Measurements from ENCODE around the gene IPPK. TPM values are rescaled to one million over a fixed set of nuclear protein-coding genes. Genes with fewer than 3 reads are reported as not detected.
A peak's percentile ranks its signal among the peaks of the same experiment; 100 is the strongest.

Gene IPPK, protein sequence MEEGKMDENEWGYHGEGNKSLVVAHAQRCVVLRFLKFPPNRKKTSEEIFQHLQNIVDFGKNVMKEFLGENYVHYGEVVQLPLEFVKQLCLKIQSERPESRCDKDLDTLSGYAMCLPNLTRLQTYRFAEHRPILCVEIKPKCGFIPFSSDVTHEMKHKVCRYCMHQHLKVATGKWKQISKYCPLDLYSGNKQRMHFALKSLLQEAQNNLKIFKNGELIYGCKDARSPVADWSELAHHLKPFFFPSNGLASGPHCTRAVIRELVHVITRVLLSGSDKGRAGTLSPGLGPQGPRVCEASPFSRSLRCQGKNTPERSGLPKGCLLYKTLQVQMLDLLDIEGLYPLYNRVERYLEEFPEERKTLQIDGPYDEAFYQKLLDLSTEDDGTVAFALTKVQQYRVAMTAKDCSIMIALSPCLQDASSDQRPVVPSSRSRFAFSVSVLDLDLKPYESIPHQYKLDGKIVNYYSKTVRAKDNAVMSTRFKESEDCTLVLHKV
- 7.3 TPM for total RNA-seq
- long read RNA-seq, full-length matches to known transcripts: 10 of 18 reads
- long read RNA-seq, partial matches to known transcripts: 2 of 18 reads
- long read RNA-seq, other reads (novel, unspliced or antisense): 6 of 18 reads

DNA sequence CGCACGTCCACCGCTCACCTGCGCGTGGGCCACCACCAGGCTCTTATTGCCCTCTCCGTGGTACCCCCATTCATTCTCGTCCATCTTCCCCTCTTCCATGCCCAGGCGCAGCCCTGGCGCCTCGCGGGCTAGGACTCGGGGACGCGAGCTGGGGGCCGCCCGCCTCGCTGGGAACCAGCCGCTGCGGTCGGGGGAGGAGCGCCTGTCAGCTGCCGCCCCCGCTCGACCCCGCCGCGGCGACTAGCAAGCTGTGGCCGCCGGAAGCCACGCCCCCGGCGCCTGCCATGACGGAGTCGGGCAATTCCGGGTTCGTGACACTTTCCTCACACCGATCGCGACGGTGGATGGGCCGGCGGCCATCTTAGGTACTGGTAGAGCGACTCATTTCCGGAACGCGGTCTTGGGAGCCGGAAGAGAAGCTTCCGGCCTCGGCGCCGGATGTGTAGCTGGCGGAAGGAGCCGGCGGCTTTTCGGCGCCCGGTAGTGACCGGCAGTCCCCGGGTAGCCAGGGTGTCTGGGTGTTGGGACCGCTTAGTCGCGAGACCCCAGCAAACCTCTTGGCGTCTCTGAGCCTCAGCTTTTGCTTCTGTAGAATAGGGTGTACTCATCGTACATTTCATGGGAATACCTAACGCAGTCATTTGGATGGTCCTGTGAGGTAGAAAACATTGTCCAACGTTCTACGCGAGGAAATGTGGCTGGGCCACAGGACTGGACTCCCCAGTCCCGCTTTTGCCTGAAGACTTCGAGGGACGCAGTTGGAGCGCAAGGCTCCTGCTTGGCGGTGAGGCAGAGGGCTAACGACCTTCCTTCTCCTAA, at the start of gene IPPK:
Gene IPPK, minus strand, starts transcription at position 242 of the 819 bp plus-strand sequence. Its CDS starts 143 bp downstream, at position 99.
- ATAC-seq (peak; percentile 98), DNase-seq (peak; percentile 99)
- no peaks in the 10 kb centered on the region for H3K27me3 ChIP-seq (ENCODE audit: low read depth)
- intact Hi-C loops (cut with DNase I): no loop called here
- H3K4me1 ChIP-seq: peaks cover 25% of the 10 kb centered on the region
- peak within 1 kb of the TSS; percentile 95 for H3K4me3 ChIP-seq
- H3K27ac ChIP-seq: peak within 1 kb of the TSS; percentile 97
- TF ChIP-seq, protein P1, sequence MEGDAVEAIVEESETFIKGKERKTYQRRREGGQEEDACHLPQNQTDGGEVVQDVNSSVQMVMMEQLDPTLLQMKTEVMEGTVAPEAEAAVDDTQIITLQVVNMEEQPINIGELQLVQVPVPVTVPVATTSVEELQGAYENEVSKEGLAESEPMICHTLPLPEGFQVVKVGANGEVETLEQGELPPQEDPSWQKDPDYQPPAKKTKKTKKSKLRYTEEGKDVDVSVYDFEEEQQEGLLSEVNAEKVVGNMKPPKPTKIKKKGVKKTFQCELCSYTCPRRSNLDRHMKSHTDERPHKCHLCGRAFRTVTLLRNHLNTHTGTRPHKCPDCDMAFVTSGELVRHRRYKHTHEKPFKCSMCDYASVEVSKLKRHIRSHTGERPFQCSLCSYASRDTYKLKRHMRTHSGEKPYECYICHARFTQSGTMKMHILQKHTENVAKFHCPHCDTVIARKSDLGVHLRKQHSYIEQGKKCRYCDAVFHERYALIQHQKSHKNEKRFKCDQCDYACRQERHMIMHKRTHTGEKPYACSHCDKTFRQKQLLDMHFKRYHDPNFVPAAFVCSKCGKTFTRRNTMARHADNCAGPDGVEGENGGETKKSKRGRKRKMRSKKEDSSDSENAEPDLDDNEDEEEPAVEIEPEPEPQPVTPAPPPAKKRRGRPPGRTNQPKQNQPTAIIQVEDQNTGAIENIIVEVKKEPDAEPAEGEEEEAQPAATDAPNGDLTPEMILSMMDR (IDR thresholded peaks at IDR 0.05): no peak
- no peaks in the 10 kb centered on the region for H3K9me3 ChIP-seq
- peaks cover 12% of the 10 kb centered on the region for H3K36me3 ChIP-seq

DNA sequence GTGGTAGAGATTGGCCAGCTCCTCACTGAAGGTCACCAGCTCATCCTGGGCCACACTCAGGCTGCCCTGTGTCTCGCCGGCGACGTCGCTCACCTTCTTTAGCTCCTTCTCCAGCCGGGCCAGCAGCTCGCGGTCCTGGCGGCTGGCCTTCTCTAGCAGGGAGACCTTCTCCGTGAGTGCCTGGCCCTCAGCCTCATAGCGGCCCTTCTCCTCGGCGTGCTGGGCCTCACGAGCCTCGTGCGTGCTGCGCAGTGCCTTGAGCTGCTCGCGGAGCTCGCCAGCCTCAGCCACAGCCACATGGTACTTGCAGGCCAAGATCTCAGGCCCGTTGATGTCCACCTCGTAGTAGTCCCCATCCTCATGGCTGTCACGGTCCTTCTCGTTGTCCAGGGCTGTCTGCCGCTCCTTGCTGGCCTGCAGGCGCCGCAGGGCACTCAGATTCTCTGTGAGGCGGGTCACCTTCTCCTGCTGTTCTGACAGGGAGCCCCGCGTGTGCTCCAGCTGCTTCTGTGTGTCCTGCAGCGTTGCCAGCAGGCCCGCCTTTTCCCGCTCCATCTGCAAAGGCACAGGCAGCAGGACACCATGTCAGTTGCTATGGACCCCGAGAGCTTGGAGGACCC, 49.2 kb upstream of the IPPK start:
- TF ChIP-seq, protein P1 (IDR thresholded peaks at IDR 0.05): no peak
- H3K36me3 ChIP-seq: peaks cover 86% of the 10 kb centered on the region
- no peak overlapping the region for H3K4me3 ChIP-seq
- peaks cover 17% of the 10 kb centered on the region for H3K4me1 ChIP-seq
- DNase-seq (peak; percentile 30), ATAC-seq (no peak)
- H3K9me3 ChIP-seq: no peaks in the 10 kb centered on the region
- no peak overlapping the region for H3K27ac ChIP-seq
- intact Hi-C loops (cut with DNase I): loop anchor here (10.0 kb wide), 1 partner anchor 66 kb away; no protein-coding TSS in a partner anchor
- H3K27me3 ChIP-seq (ENCODE audit: low read depth): no peaks in the 10 kb centered on the region

DNA sequence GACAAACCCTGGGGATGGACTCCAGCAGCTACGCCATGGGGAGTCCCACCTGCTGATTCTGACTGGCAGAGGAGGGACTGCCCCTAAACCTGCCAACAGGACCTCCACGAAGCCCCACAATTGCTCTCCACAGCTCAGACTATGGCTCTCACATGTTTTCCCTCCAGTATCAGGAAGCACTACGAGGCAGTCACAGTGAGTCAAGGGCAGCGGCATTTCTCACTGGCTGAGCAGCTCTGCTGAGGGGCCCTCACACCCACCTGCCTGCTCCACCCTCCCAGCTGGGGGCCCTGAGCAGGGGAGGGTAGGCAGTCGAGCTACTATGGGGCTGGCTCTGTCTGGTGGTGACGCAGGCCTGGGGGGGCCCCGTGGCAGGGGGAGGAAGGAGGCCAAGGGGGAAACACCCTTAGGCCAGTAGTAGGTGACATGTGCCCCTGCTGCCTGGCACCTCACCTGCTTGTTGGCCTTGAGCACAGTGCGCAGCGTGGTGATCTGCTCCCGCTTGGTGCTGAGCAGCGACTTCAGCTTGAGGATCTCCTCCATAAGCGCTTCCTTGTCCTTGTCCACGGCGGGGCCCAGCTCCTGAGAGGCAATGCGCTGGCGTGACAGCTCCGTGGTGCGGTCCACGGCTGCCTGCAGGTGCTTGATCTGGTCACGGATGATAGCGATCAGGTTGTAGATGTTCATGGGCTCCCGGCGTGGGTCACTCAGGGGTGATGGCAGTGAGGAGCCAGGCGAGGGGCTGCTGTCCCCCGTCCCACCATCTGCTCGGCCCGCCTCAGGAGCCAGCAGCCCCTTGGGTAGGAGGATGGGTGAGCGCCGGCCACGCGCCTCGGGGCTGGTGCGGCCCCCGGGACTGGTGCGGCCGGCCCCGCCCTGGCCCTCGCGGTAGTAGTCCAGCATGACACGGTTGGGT, 48.4 kb upstream of the IPPK start:
- Histone ChIP-seq H3K4me3 (no peak overlapping the region), H3K27ac (no peak overlapping the region), H3K4me1 (peaks cover 9% of the 10 kb centered on the region), H3K36me3 (peaks cover 94% of the 10 kb centered on the region), H3K9me3 (no peaks in the 10 kb centered on the region), H3K27me3 (ENCODE audit: low read depth) (no peaks in the 10 kb centered on the region)
- intact Hi-C loops (cut with DNase I): loop anchor here (10.0 kb wide), 1 partner anchor 66 kb away; no protein-coding TSS in a partner anchor
- TF ChIP-seq, protein P1 (IDR thresholded peaks at IDR 0.05): no peak
- peak; percentile 42 for DNase-seq
- no peak for ATAC-seq

DNA sequence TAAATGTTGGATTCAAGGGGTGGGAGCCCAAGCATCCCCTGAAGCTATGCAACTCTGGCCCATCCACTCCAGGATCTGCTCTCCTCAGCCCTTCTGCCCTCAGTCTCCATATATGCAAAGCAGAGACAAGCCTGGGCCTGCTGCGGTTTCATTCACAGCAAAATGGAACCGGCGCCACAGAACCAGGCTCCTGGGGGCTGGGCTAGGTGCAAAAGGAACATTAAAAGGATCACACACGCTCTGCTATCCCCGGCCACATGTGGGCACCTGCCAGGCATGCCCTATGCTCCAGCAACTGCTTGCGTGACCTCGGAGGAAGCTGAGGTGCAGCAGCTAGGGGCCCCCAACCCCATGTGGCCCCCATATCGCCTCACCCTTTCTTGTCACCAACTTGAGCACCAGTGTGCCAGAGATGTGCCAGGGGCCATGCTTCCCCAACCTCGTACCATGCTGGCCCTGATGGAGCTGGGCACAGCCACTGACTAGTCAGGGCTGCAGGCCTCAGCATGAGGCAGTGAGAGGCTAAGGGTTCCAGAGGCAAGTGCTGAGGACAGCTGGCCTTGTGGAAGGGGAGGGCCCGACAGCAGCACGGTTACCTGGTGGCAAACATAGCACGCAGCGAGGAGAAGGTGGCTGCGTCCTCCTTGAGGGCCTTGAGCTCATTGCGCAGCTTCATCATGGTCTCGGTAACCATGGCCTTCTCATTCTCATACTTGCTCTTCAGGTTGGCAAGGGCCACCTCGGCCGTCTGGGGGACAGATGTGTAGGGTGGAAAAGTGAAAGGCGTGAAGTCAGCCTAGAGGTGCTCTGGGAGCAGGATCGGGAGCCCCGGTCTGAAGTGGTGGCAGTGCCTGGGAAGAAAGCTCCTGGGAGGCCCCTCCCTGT, 47.5 kb upstream of the IPPK start:
- Histone ChIP-seq H3K9me3 (no peaks in the 10 kb centered on the region), H3K36me3 (peaks cover 98% of the 10 kb centered on the region), H3K27me3 (ENCODE audit: low read depth) (no peaks in the 10 kb centered on the region), H3K4me3 (no peak overlapping the region), H3K27ac (peak overlapping the region; percentile 24), H3K4me1 (peaks cover 3% of the 10 kb centered on the region)
- ATAC-seq (no peak), DNase-seq (peak; percentile 41)
- intact Hi-C loops (cut with DNase I): loop anchor here (10.0 kb wide), 1 partner anchor 67 kb away; no protein-coding TSS in a partner anchor
- TF ChIP-seq, protein P1 (IDR thresholded peaks at IDR 0.05): no peak

Measured in lower lobe of right lung (tissue), 2 donors.